B cell (primary cell): ENCODE measurements around the gene DCUN1D4. TPM values are rescaled to one million over a fixed set of nuclear protein-coding genes. Genes with fewer than 3 reads are reported as not detected.

ENCODE experiments used
- ATAC-seq: fragments of 200-7000 bp; cut with Tn5 transposase; one replicate; pipeline ENCODE4 v1.10.0; 2021; ENCODE audit warnings: low read depth, mild to moderate bottlenecking, moderate number of reproducible peaks, moderate library complexity
- CTCF ChIA-PET: fragments of 350-600 bp; sonication (Branson Sonifier 250); formaldehyde crosslinking; loops from one replicate; lab custom pipeline; 2021; ENCODE audit warnings: antibody characterized with exemption, inconsistent platforms; lab: Charles Lee
- POLR2A ChIA-PET: fragments of 350-600 bp; sonication (Branson Sonifier 250); formaldehyde crosslinking; loops from one replicate; lab custom pipeline; 2021; ENCODE audit warnings: antibody characterized with exemption; lab: Charles Lee
- DNase-seq: peaks from one replicate; pipeline ENCODE4 v3.0.0; 2013
- H2AFZ ChIP-seq: 2 replicates; pipeline ENCODE4 v1.6.1; 2012; ENCODE audit warnings: mild to moderate bottlenecking, low read depth, low read length; ENCODE audit not compliant: insufficient read depth, poor library complexity, severe bottlenecking
- H3K27ac ChIP-seq, 2 donors: 1 replicate in 1 of 2; 2 replicates in 1 of 2; pipeline ENCODE4 v1.5.1; 2012 to 2013; ENCODE audit warnings: low read length in 2 of 2, mild to moderate bottlenecking in 2 of 2, moderate library complexity in 1 of 2
- H3K27me3 ChIP-seq, 4 experiments: fragments of 200-600 bp in 1 of 4; sonication (generic) in 1 of 4; replicated peaks in 1 of 4; 1 replicate in 2 of 4; 2 replicates in 2 of 4; pipeline versions ENCODE4 v1.6.1 to v1.7.0; 2013 to 2016; ENCODE audit warnings: low read length in 3 of 4, mild to moderate bottlenecking in 2 of 4, mixed read lengths in 1 of 4, moderate library complexity in 1 of 4; ENCODE audit not compliant: insufficient read depth in 4 of 4, control insufficient read depth in 3 of 4; ENCODE audit errors: control extremely low read depth in 1 of 4
- H3K36me3 ChIP-seq, 2 experiments: replicated peaks in 1 of 2; 1 replicate in 1 of 2; 2 replicates in 1 of 2; pipeline versions ENCODE4 v1.6.1 to v1.7.1; 2013; ENCODE audit warnings: low read length in 1 of 2; ENCODE audit not compliant: insufficient read depth in 2 of 2, control insufficient read depth in 1 of 2; ENCODE audit errors: control extremely low read depth in 1 of 2, extremely low read depth in 1 of 2
- H3K4me1 ChIP-seq, 2 donors: fragments of 200-600 bp in 1 of 2; sonication (generic) in 1 of 2; 1 replicate in 1 of 2; 2 replicates in 1 of 2; pipeline versions ENCODE4 v1.5.1 to v1.6.1; 2013 to 2017; ENCODE audit warnings: low read length in 2 of 2; ENCODE audit not compliant: control insufficient read depth in 2 of 2, insufficient read depth in 2 of 2
- H3K4me2 ChIP-seq: replicated peaks from 2 replicates; pipeline ENCODE3; 2012; ENCODE audit warnings: mild to moderate bottlenecking, low read depth, low read length; ENCODE audit not compliant: poor library complexity, severe bottlenecking
- H3K4me3 ChIP-seq, 5 experiments: fragments of 200-600 bp in 1 of 5; sonication (generic) in 1 of 5; 1 replicate in 3 of 5; 2 replicates in 2 of 5; pipeline versions ENCODE4 v1.5.1 to v1.7.0; 2011 to 2016; ENCODE audit warnings: low read length in 4 of 5, mild to moderate bottlenecking in 4 of 5, low read depth in 2 of 5, control low read depth in 1 of 5, moderate library complexity in 1 of 5; ENCODE audit not compliant: insufficient read depth in 1 of 5; ENCODE audit errors: control extremely low read depth in 1 of 5, extremely low read depth in 1 of 5
- H3K79me2 ChIP-seq: fragments of 200-600 bp; sonication (generic); one replicate; pipeline ENCODE4 v1.6.0; 2016; ENCODE audit warnings: low read length; ENCODE audit not compliant: control insufficient read depth, insufficient read depth
- H3K9ac ChIP-seq: fragments of 200-600 bp; sonication (generic); 2 replicates; pipeline ENCODE4 v1.6.1; 2017; ENCODE audit warnings: mild to moderate bottlenecking, low read length, moderate library complexity
- H3K9me3 ChIP-seq, 3 donors: one replicate each; pipeline versions ENCODE4 v1.6.1 to v1.7.1; 2013; ENCODE audit warnings: low read length in 2 of 3; ENCODE audit not compliant: control insufficient read depth in 2 of 3, insufficient read depth in 1 of 3; ENCODE audit errors: control extremely low read depth in 1 of 3
- H4K20me1 ChIP-seq: 2 replicates; pipeline ENCODE4 v1.6.0; 2012; ENCODE audit warnings: mild to moderate bottlenecking, low read length; ENCODE audit not compliant: insufficient read depth, control insufficient read depth, poor library complexity, severe bottlenecking
- H3K27ac Mint-ChIP-seq: one replicate; pipeline ENCODE4 v1.8.0; 2021; ENCODE audit warnings: mixed read lengths
- H3K27me3 Mint-ChIP-seq: one replicate; pipeline ENCODE4 v1.8.0; 2021; ENCODE audit warnings: mixed read lengths
- H3K4me1 Mint-ChIP-seq: one replicate; pipeline ENCODE4 v1.8.0; 2021; ENCODE audit warnings: mixed read lengths
- H3K4me3 Mint-ChIP-seq: one replicate; pipeline ENCODE4 v1.8.0; 2021; ENCODE audit warnings: mixed read lengths
- H3K9me3 Mint-ChIP-seq: one replicate; pipeline ENCODE4 v1.8.0; 2022; ENCODE audit warnings: mixed read lengths; ENCODE audit not compliant: insufficient read depth
- EZH2 ChIP-seq: IDR thresholded peaks from 2 replicates; pipeline ENCODE4 v1.6.1; 2012; ENCODE audit warnings: borderline replicate concordance, low read depth, mild to moderate bottlenecking, moderate library complexity, low read length; ENCODE audit not compliant: insufficient read depth, poor library complexity, severe bottlenecking
- WGBS: methylation state at CpG from one replicate; pipeline ENCODE4 v1.1.5; 2013; ENCODE audit warnings: missing lambda C conversion rate; ENCODE audit not compliant: insufficient coverage; 5-methylcytosine and 5-hydroxymethylcytosine counted together
- intact Hi-C: fragments of 100-400 bp; cut with micrococcal nuclease; formaldehyde crosslinking; loops from one replicate; pipeline ENCODE4 v1.10.0; 2022
- polyA plus RNA-seq: library from polyadenylated mRNA; depleted of rRNA; stranded (reverse); fragments of >200 nt; gene quantifications from 2 replicates; pipeline ENCODE4 v1.2.3, GENCODE V29; 2012
- total RNA-seq, 2 donors: library from RNA; stranded (reverse); fragments of 120-200 nt in 1 of 2; gene quantifications; 1 replicate in 1 of 2; 2 replicates in 1 of 2; pipeline versions ENCODE4 v1.2.3 to v1.2.4, GENCODE V29; 2013 to 2022
- TF ChIP-seq, protein P1 (sequence below): fragments of 200-600 bp; IDR thresholded peaks from one replicate; pipeline ENCODE4 v1.8.0; 2022; ENCODE audit warnings: antibody characterized with exemption, mild to moderate bottlenecking

DCUN1D4 gene
- total and polyA plus RNA-seq, 2 donors (not counting 1 experiment from before 2014, with no cell fraction given) = 15.1 to 39.7 TPM

DNA sequence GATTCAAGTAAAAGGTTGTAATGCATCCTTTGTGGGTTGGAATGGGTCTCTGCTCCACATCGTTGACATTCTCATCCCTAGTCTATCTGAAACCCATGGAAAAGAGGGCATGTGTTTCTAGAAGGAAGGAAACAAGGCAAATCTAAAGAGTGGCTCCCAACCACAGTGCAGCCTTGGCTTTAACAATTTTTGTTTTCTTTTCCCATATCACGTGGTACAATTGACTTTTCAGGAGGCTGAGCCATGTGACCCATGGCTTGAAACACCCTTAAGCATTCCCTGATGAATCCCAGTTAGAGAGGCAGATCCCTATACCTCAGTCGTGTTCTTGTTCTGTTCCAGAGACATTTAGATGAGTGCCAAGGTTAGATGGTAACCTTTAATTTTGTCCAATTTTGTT, 12.8 kb downstream of the DCUN1D4 start:
- no peak overlapping the region for H3K4me3 Mint-ChIP-seq
- TF ChIP-seq EZH2 = no peak
- TF ChIP-seq, protein P1, sequence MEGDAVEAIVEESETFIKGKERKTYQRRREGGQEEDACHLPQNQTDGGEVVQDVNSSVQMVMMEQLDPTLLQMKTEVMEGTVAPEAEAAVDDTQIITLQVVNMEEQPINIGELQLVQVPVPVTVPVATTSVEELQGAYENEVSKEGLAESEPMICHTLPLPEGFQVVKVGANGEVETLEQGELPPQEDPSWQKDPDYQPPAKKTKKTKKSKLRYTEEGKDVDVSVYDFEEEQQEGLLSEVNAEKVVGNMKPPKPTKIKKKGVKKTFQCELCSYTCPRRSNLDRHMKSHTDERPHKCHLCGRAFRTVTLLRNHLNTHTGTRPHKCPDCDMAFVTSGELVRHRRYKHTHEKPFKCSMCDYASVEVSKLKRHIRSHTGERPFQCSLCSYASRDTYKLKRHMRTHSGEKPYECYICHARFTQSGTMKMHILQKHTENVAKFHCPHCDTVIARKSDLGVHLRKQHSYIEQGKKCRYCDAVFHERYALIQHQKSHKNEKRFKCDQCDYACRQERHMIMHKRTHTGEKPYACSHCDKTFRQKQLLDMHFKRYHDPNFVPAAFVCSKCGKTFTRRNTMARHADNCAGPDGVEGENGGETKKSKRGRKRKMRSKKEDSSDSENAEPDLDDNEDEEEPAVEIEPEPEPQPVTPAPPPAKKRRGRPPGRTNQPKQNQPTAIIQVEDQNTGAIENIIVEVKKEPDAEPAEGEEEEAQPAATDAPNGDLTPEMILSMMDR = no peak
- no peaks in the 10 kb centered on the region for H3K9me3 Mint-ChIP-seq
- POLR2A ChIA-PET = no interaction called here
- Histone ChIP-seq H3K4me2 (no peak overlapping the region), H3K27me3 (no peaks in the 10 kb centered on the region), H3K36me3 (no peaks in the 10 kb centered on the region), H3K4me1 (peaks cover 5 to 6% of the 10 kb centered on the region in 2 donors), H3K27ac (no peak overlapping the region), H3K9me3 (no peaks in the 10 kb centered on the region), H3K9ac (no peak overlapping the region), H3K79me2 (peaks cover 41% of the 10 kb centered on the region), H2AFZ (no peak overlapping the region), H3K4me3 (no peak overlapping the region), H4K20me1 (peaks cover 34% of the 10 kb centered on the region)
- CTCF ChIA-PET = no interaction called here
- peaks cover 31% of the 10 kb centered on the region for H3K4me1 Mint-ChIP-seq
- intact Hi-C loops = no loop called here
- ATAC-seq = no peak
- H3K27me3 Mint-ChIP-seq = no peaks in the 10 kb centered on the region
- H3K27ac Mint-ChIP-seq = no peak overlapping the region
- WGBS = 100% methylated on average over 2 of the region's 3 CpGs
- DNase-seq = no peak

DNA sequence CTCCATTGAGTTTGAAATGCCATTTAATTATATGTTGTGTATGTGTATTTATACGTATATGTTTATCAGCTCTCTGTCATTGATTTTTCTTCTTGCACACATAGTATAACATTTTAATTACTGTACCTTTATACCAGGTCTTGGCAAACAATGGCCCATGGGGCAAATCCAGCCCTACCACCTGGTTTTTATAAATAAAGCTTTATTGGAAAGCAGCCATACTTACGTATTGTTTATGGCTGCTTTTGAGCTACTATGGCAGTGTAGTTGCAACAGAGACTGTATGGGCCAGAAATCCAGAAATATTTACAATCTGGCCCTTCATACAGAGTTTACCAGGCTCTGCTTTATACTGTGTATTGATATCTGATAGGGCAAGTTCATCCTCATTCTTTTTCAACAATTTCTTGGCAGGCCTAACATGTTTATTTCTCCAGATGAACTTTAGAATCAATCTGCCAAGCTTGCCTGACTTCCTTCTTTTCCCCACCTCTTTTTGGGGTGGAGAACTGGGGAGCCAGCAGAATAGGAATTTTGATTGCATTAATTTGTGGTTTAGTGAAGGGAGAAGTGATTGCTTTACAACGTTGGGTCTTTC, 15.8 kb downstream of the DCUN1D4 start:
- H3K27ac ChIP-seq = no peak overlapping the region
- no peaks in the 10 kb centered on the region for H3K27me3 Mint-ChIP-seq
- H3K9me3 ChIP-seq = no peaks in the 10 kb centered on the region
- ChIA-PET POLR2A (no interaction called here), CTCF (interaction anchor here (0.8 kb wide), 1 partner anchor 167 kb away, joined by 3 read pairs; no protein-coding TSS in a partner anchor)
- H3K4me3 Mint-ChIP-seq = no peak overlapping the region
- DNase-seq (no peak), ATAC-seq (no peak)
- peaks cover 5 to 6% of the 10 kb centered on the region in 2 donors for H3K4me1 ChIP-seq
- no peak overlapping the region for H3K27ac Mint-ChIP-seq
- H3K4me3 ChIP-seq = no peak overlapping the region
- intact Hi-C loops = no loop called here
- peaks cover 0 to 2% of the 10 kb centered on the region in 2 experiments for H3K36me3 ChIP-seq
- H3K9ac ChIP-seq = no peak overlapping the region
- no peak overlapping the region for H2AFZ ChIP-seq
- no peaks in the 10 kb centered on the region for H3K9me3 Mint-ChIP-seq
- no CpG with 5 or more reads among the region's 3 CpGs for WGBS
- peaks cover 24% of the 10 kb centered on the region for H4K20me1 ChIP-seq
- no peaks in the 10 kb centered on the region for H3K27me3 ChIP-seq
- H3K79me2 ChIP-seq = peaks cover 21% of the 10 kb centered on the region
- peaks cover 14% of the 10 kb centered on the region for H3K4me1 Mint-ChIP-seq
- no peak overlapping the region for H3K4me2 ChIP-seq
- TF ChIP-seq, protein P1 = no peak
- TF ChIP-seq EZH2 = no peak
